NB4 (cell line): ENCODE results near the gene PARM1.

Experiments
- DNase-seq: peaks from one replicate; pipeline ENCODE4 v3.0.0; 2010; ENCODE audit warnings: low read depth
- H3K4me3 ChIP-seq: one replicate; pipeline ENCODE4 v1.5.1; 2011; ENCODE audit warnings: mild to moderate bottlenecking, low read depth, low read length, moderate library complexity
- MYC ChIP-seq: IDR thresholded peaks from 2 replicates; pipeline ENCODE4 v1.6.1; 2011; ENCODE audit warnings: low read depth, low read length
- POLR2A ChIP-seq: IDR thresholded peaks from 2 replicates; pipeline ENCODE4 v1.6.1; 2011; ENCODE audit warnings: mild to moderate bottlenecking; ENCODE audit not compliant: insufficient read length; ENCODE audit errors: extremely low read depth
- TF ChIP-seq, protein P1 (sequence below): IDR thresholded peaks from one replicate; pipeline ENCODE4 v1.5.1; 2012; ENCODE audit warnings: low read depth, low read length
- TF ChIP-seq, protein P2 (sequence below): IDR thresholded peaks from 2 replicates; pipeline ENCODE4 v1.6.1; 2011; ENCODE audit warnings: low read depth, low read length

The PARM1 gene

DNA sequence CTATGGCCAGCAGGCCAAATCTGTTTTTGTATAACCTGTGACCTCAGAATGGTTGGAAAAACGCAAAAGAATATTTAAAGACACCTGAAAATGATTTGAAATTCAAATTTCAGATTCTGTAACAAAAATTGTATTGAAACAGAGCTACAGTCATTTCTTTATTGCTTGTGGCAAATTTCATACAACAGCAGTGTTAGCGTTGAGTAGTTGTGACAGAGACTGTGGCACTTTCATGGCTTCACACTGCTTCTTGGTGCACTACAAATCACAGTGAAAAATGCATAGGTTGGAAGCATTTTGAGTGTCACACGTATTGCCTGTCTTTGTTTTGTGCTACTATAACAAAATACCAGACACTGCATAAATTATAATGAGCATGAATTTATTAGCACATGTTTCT lies 12.2 kb upstream of the PARM1 start:
- H3K4me3 ChIP-seq, result no peak overlapping the region
- TF ChIP-seq MYC, result no peak
- TF ChIP-seq, protein P1, sequence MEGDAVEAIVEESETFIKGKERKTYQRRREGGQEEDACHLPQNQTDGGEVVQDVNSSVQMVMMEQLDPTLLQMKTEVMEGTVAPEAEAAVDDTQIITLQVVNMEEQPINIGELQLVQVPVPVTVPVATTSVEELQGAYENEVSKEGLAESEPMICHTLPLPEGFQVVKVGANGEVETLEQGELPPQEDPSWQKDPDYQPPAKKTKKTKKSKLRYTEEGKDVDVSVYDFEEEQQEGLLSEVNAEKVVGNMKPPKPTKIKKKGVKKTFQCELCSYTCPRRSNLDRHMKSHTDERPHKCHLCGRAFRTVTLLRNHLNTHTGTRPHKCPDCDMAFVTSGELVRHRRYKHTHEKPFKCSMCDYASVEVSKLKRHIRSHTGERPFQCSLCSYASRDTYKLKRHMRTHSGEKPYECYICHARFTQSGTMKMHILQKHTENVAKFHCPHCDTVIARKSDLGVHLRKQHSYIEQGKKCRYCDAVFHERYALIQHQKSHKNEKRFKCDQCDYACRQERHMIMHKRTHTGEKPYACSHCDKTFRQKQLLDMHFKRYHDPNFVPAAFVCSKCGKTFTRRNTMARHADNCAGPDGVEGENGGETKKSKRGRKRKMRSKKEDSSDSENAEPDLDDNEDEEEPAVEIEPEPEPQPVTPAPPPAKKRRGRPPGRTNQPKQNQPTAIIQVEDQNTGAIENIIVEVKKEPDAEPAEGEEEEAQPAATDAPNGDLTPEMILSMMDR, result no peak
- TF ChIP-seq, protein P2, sequence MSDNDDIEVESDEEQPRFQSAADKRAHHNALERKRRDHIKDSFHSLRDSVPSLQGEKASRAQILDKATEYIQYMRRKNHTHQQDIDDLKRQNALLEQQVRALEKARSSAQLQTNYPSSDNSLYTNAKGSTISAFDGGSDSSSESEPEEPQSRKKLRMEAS, result no peak
- no peak for TF ChIP-seq POLR2A
- DNase-seq, result no peak

DNA sequence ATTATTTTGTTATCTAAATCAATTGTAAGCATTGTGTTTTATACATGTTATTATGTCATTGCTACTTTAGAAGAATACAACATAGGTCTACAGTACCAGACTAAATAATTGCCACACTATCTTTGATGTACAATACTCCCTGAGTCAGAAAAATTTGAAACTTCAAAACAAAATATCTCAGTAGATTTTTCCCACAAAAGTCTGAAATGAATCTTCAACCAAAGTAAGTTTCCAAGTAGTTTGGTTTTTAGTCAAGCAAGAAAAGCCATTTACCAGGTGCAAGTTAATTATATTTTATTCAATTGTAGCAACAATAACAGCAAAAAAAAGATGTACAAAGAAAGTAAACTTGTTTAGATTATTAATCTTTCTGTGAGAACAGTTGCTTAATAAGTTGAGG lies 11.4 kb upstream of the PARM1 start:
- no peak for DNase-seq
- TF ChIP-seq, protein P1, result no peak
- no peak for TF ChIP-seq MYC
- TF ChIP-seq, protein P2, result no peak
- no peak for TF ChIP-seq POLR2A
- no peak overlapping the region for H3K4me3 ChIP-seq

GRCh38 chr4:74926007-74926406 lies 6.9 kb upstream of the PARM1 start:
- TF ChIP-seq, protein P2, result no peak
- no peak for TF ChIP-seq MYC
- no peak for TF ChIP-seq POLR2A
- no peak overlapping the region for H3K4me3 ChIP-seq
- DNase-seq, result no peak

- TF ChIP-seq POLR2A (no peak), MYC (no peak)
- TF ChIP-seq, protein P1, result no peak
- TF ChIP-seq, protein P2, result no peak
- no peak overlapping the region for H3K4me3 ChIP-seq
- no peak for DNase-seq
Measured at GRCh38 chr4:74930162-74930561, 2.8 kb upstream of the PARM1 start.

DNA sequence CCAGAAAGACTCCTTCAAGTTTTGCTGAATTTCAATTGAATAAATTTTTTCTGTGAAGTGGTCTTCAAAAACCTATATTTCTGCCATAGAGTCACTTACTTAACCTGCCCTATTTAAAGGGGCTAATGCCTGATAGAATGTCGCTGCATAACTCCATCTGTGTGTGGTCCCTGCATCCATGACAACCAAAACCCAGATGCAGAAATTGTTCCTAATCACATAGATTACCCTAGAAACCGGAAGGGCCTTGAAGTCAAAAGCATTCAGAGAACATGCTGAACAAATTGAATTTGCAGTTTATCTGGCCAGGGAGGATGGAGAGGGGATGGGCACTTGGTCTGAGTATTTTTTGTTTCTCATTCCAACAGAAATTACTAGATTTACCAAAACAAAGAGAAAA lies 1.5 kb upstream of the PARM1 start:
- H3K4me3 ChIP-seq, result no peak overlapping the region
- no peak for DNase-seq
- TF ChIP-seq MYC, result no peak
- no peak for TF ChIP-seq POLR2A
- TF ChIP-seq, protein P2, result no peak
- TF ChIP-seq, protein P1, result no peak

GRCh38 chr4:74932010-74932409 lies 906 bp upstream of the PARM1 start:
- no peak for DNase-seq
- H3K4me3 ChIP-seq, result no peak overlapping the region
- TF ChIP-seq POLR2A, result no peak
- TF ChIP-seq MYC, result no peak
- TF ChIP-seq, protein P2, result no peak
- TF ChIP-seq, protein P1, result no peak
